Skeletal muscle cell (primary cell): Measurements from ENCODE around the gene EXOC3L1.

ENCODE experiments used
- DNase-seq: peaks from one replicate; pipeline ENCODE4 v3.0.0-alpha.2; 2010; ENCODE audit warnings: low read depth
- H3K4me3 ChIP-seq: 2 replicates; pipeline ENCODE4 v1.5.1; 2011; ENCODE audit warnings: low read depth, mild to moderate bottlenecking, control low read depth, low read length, moderate library complexity

EXOC3L1 gene, protein sequence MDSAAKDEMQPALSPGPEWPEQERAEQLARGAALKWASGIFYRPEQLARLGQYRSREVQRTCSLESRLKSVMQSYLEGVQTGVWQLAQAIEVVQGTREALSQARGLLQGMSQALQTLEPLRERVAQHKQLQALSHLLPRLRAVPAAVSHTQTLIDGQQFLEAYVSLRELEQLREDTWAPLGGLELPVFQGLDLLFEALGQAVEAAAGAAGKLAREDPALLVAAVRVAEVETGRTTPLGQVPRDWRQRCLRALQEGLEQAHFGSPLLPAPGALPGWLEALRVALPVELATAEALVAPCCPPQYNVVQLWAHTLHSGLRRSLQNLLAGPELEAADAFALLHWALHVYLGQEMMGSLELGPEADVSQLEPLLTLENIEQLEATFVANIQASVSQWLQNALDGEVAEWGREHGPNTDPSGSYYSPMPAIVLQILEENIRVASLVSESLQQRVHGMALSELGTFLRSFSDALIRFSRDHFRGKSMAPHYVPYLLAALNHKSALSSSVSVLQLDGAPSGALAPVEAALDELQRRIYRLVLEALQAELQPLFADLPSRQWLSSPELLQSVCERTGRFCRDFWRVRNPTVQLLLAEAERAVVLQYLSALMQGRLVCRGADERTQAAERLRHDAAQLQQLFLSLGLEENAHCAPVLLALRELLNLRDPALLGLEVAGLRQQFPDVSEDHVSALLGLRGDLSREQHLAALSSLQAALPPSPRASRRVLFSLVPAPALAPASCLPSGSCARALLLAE

DNA sequence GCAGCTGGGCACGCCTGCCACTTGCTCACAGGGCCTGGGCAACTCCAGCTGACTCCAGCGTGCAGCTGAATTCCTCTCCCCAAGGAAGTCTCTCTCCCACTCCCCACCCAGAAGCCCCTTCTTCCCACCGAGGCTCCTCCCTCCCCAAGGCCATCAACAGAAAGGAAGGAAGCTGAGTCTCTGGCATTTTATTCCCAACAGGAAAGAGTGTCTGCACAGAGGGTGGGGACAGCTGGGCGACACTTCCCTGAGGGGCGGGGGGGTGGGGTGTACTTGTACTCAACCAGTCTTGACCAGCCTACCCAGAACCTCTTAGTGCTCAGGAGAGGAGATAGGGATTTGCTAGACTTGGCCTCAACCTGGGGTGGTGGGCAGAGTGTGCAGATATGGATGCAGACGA is at the start of gene EXOC3L1:
TSS of gene EXOC3L1 (minus strand) at position 96 of the 400 bp plus-strand sequence. CDS start 460 bp downstream, outside the sequence.
- H3K4me3 ChIP-seq = no peak within 1 kb of the TSS
- DNase-seq = no peak

DNA sequence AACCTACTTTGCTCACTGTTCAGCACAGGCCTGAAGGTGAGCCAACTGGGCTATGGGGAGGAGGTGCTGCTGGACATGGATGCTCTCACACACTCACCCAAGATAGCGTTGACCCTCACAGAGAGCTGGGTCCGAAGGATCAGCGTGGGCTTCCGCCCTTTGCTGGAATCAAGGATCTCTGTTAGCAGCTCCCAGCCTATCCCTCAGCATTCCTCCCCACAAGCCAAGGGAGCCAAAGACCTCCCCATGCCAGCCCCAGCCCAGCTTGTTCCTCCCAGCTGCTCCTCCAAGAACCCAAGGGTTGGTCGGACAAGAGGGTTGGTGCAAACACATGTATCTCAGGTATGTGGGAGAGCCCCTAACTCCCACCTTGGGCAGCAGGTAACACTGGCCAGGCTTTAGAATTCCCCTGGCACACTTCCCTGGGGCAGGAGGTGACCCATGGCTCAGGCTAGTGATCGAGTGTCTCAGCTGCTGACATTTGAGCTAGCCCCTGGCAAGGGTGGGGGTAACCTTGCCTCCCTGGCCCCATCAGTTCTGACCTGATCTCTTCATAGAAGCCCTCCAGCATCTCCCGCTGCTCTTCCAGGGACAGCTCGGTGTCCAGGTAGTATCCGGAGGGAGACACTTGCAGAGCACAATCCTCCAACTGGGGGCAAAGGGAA is 49.0 kb upstream of the EXOC3L1 start:
- DNase-seq = no peak

DNA sequence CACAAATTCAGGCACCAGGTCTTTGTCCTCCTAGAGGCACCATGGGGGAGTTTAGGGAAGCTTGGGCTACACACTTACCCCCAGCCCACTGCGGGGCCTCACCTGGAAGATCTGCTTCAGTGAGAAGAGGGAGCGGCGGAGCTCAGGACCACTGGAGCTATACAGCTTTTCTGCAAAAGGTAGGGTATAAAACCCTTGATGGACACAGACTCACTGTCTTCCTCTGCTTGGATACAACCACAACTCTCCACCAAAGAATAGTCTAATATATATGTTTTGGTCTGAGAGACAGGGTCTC is 48.3 kb upstream of the EXOC3L1 start:
- no peak overlapping the region for H3K4me3 ChIP-seq
- no peak for DNase-seq

More for the DNA sequence above, 49.0 kb upstream of the EXOC3L1 start:
- H3K4me3 ChIP-seq = no peak overlapping the region

DNA sequence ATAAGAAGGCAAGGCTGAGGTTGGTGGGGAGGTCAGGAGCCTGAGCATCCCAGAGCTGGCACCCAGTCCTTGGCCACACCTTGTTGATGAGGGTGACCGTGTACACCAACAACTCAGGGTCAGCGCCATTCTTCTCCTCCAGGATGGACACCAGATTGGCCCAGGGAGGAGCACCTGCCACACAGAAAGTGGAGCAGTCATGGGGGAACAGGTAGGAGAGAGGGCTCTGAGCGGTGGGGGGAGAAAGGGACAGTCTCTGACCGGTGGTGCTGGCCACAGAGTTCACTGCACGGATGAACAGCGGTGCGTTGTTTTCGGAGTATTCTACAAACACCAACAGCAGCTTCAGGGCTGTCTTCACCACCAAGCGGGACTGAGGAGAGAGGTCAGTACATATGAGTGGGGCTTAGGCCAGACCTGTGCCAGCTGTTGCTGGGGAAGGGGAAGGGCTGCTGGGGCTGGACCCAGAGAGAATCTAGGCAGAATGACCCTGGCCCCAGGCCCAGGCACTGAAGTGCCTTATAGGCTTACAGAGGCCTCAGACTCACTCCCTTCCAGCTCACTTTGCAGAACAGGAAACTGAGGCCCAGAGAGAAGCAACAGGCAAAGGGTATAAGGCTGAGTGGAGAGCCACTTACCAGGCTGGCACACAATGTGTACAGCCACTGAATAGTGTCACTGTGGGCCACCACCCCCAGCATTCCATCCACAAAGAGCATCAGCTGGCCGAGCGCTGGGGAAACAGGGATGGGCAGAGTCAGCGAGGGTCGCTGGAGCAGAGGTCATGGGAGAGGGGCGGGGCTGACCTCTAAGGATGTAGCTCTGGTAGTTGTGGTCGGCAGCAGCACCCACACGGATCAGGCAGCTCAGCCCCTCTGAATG is 47.7 kb upstream of the EXOC3L1 start:
- no peak for DNase-seq
- H3K4me3 ChIP-seq = no peak overlapping the region

DNA sequence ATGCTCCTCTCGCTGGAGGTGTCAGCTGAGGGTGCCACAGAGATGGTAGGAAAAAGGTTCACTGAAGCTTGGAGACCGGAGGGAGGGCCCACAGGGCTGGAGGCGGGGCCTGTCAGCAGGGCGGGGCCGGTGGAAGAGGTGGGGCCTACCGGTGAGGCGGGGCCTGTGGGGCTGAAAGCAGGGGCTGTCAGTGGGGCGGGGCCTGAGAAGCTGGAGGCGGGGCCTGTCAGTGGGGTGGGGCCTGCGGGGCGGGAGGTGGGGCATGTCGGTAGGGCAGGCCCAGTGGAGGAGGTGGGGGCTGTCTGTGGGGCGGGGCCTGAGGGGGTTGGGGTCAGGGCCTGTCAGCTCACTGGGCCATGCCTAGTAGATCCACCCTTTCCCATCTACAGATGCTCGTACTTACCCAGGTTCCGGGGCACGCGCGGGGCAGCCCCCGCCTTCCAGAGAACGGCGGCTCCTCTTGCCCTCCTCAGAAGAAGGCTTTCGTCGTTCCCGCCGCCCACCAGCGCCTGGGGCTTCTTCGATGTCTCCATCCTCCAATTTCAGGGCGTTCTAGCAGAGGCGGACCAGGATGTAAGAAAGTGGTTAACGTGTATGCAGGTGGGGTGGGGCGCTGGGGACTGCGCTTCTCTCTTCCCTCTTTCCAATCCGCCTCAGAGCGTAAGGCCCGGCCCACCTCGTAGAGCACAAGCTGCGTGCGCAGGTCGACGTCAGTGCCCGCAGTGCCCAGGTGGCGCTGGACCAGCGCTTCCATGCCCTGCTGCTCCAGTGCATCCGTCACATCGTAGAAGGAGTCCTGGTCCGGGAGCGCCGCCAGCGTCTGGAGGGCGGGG is 46.8 kb upstream of the EXOC3L1 start:
- no peak overlapping the region for H3K4me3 ChIP-seq
- DNase-seq = no peak

DNA sequence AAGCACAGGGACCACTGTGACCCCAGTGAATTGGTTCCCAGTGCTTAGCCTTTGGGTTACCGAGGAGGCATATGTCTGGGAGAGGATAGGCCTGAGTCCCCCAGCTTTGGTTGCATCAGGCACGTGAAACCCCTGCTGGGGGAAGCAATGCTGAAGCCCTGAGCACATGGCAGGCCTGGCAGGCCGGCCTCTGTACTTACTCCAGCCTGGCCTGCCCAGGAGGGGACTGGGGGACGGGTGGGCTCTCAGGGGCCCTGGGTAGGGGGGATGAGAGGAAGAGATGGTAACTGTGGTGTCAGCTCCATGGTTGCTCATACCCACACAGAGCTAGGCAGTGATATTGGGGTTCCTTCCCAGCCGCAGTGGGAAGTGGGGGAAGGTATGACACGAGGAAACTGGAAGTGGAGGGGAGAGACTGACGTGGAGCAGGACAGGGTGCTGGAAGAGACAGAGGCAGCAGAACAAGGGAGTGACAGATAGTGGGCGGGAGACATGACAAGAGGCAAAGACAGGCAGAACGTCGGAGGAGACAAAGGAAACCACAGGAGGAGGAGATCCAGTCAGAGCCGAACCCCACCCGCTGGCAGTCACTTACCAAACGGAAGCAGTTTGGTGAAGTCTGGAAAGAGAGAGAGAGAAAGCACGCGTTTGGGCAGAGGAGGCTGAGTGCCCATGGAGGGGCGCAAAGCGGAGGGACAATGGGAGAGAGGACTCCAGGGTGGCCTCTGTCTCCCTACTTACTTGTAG is 46.1 kb upstream of the EXOC3L1 start:
- DNase-seq = no peak
- no peak overlapping the region for H3K4me3 ChIP-seq

DNA sequence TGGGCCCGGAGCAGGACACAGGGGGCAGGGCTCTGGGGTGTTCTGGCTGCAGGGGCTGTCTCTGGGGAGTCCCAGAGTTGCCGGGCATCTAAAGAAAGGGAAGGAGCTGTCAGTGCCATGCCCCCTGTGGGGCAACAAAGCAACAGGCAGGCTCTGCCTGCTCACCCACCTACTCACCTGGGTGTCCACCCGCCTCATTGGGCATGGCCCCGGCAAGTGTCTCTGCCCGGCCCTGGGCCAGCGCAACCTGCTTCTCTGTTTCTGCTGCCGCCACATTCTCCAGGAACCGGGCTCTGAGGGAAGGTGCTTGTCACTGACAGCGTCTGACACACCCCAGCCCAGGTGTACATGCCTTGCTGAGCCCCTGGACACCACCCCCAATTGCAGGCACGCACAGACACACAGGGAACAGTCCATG is 44.3 kb upstream of the EXOC3L1 start:
- H3K4me3 ChIP-seq = no peak overlapping the region
- DNase-seq = no peak

DNA sequence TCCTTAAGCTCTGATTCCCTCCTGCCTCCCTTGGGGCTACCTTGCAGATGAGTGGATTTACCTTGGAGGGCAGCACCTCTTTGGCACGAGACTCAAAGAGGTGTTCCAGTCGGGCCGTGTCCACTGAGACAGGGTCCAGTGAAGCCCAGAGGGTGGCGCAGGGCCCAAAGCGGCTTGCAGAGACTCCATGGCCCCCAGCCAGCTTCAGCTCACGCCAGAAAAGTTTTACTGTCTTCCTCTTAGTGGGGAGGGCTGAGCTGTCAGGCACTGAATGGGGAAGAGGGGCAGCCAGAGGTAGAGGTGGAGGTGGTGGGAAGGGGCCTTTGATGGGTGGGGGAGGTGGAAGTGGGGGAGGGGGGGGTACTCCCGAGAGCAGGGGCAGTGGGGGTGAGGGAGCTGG is 43.7 kb upstream of the EXOC3L1 start:
- DNase-seq = no peak
- no peak overlapping the region for H3K4me3 ChIP-seq

DNA sequence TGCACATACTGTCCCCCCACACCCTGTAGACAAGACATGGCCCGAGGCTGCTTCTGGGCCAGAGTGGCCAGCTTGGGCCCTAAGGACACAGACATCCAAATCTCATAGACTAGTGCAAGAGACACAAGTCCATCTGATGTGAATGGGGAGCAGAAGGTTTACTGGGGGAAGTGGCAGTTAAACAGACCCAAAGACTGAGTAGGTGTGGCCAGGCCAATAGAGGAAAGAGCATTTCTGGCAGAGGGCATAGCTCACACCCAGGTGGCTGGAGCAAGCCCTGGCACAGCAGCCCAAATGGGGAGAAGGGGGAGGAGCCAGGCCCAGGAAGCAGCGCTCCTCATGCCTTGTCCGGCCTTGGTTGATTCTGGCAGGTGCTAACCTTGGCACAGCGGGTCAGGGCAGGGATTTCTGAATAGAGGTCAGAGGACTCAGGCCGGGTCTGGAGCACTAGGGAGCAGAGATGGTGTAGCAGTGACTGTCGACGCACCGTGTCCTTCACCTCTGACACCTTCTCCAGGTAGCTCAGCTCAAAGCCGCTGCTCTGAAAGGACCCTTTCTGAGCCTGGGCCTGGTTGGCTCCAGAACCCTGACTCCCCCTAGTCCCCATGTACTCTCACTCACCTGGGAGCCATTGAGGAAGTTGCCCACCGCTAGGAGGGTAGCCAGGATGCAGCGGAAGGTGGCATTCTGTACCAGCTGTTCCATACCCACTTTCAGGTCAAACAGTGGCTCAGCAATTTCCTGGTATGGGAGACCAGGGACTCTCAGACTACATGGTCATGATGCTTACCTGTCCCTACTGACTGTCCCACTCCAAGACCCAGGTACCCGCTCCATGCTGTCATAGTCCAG is 41.1 kb upstream of the EXOC3L1 start:
- no peak overlapping the region for H3K4me3 ChIP-seq
- DNase-seq = no peak

DNA sequence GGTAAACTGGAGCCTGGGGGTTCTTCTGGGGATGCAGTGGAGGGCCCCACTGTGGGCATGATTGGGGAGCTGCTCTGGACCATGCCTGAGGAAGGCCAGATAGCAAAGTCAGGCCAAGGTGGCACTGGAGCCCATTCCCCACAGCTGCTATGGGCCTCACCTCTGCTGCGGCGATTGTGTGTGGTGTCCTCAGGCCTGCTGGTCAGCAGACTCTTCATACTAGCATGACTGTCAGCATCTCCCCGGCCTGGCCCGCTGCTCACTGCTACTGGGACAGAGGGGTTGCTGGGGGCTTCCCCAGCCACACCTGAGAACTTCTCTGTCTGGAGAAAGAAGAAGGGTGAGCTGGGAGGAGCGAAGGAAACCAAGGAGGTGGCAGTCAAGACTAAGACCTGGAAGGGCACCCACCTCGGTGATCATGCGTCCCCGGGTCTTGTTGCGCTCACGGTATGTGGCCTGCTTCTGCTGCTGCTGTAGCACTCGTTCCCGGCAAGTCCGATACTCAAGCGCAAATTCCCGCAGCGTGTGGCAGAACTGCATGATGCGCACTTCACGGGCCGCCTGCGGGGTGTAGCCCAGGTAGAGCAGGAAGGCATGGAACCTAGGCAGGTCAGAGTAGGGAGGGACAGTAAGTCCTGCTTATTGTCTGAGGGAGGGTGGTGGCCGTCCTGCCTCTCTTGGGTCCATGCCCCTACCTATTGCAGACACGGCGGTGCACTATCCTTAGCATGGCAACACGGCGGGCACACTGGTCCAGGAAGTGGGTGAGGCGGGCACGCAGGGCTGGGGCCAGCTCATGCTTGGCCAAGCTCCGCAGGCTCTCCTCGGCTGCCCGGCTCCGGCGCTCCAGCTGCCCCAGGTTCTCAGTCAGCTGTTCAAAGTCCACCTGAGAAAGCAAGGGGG is 40.2 kb upstream of the EXOC3L1 start:
- no peak for DNase-seq

DNA sequence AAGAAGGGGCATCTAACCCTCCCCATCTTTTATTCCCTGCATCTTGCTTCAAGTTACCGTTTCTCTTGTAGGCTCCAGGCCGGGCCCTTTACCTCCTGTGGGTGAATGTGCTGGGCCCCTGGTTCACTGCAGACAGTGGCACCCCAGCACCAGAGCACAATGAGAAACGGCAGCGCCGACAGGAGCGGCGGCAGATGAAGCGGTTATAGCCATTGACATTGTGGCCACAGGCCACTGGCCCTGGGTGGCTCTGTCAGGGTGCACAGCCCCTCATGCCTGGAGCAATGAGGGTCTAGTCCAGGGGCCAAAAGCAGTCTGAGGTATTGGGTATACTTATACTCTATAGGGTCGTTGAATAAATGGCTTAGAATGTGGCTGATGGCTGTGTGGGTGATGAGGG is 39.0 kb upstream of the EXOC3L1 start:
- DNase-seq = no peak
- H3K4me3 ChIP-seq = no peak overlapping the region

More for the DNA sequence above, 40.2 kb upstream of the EXOC3L1 start:
- no peak overlapping the region for H3K4me3 ChIP-seq

DNA sequence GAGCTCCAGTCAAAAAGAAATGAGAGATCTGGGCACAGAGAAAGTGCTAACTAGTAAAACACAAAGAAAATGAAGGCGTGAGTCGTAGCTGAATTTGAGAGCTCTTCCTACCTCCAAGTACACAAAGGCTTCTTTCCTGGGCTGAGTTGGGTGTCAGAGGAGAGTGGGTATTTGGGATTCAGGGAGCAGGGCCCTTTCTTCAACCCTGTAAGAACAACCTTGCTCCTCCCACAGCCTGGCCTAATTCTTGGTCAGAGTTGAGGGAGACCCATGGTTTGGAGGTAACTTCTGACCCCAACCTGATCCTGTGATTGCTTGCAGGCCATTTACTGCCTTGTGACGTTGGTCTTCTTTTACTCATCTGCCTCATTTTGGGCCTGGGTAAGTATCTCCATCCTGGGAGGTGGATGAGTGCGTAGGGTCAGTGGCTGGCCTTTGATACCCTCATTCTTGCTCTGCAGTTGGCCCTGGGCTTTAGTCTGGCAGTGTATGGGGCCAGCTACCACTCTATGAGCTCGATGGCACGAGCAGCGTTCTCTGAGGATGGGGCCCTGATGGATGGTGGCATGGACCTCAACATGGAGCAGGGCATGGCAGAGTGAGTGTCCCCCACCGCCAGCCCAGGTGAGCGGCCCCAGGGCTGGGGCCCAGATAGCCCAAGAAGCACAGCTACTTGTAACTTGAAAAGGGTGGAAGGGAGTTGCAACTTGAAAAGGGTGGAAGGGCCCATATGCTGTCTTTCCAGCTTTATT is 38.3 kb upstream of the EXOC3L1 start:
- DNase-seq = no peak
- H3K4me3 ChIP-seq = peak overlapping the region; percentile 100

DNA sequence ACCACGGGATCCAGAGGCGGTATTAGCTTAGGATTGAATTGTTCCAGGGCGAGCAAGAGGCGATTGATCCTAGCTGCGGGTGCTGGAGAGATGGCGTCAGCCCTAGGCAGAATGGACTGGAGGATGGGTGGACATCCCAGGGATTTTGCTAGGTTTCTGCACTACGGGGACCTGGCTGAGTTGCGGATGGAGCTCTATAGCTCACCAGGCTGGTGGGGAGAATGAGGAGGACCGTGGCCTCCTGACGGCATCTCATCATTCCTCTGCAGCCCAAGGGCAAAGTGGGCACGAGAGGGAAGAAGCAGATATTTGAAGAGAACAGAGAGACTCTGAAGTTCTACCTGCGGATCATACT is 37.6 kb upstream of the EXOC3L1 start:
- H3K4me3 ChIP-seq = peak overlapping the region; percentile 100
- DNase-seq = no peak

DNA sequence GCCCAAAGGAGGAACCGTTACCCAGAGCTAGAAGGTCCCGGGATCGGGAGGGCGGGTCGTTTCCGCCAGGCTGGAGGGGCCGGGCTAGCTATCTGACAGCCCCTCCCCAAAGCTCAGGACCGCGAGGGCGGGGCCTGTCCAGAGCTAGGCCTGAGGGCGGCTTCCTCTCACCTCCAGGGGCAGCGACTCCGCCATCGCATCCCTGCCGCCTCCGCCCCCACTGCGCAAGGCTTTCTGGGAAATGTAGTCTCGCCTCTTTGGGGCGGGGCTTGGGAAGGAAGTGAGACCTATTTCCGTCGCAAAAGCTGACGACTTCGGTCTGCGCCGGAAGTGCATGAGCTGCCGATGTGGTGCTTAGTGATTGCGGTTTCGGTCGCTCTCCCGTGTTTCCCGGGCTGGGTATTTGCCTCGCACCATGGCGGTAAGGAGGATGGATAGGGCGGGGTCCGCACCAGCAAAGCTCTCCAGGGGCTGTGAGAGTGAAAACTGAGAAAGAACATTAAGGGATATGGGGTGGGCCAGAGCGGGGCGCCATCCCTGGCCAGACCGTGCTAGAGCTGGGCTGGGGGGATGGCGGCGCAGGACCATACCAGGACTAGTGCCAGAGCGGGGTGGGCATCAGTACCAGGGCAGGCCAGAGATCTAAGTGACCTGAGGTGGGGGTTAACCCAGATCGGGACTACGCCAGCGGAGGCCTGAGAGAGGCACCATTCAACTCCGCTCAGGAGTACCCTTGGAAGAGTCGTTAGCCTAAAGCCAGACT is 37.0 kb upstream of the EXOC3L1 start, which contains the start of gene TMEM208:
TSS of gene TMEM208 (plus strand) at position 327 of the 763 bp plus-strand sequence. CDS start at position 416, 89 bp downstream.
- DNase-seq = peak; percentile 91
- H3K4me3 ChIP-seq = peak within 1 kb of the TSS; percentile 100
